Motor neuron (in vitro differentiated cells): ENCODE measurements around the gene CENPF. TPM values are rescaled to one million over a fixed set of nuclear protein-coding genes. Genes with fewer than 3 reads are reported as not detected.

Experiments used
- ATAC-seq, 8 experiments: fragments of 200-7000 bp; cut with Tn5 transposase; replicated peaks in 6 of 8; 2 replicates each; pipeline ENCODE4 v1.8.0; 2021; ENCODE audit warnings: mild to moderate bottlenecking in 8 of 8, moderate library complexity in 8 of 8
- H3K27ac ChIP-seq, 2 donors: fragments of 250-450 bp; sonication (Bioruptor Pico); 2 replicates each; pipeline ENCODE4 v1.9.0; 2021; ENCODE audit warnings: antibody characterized with exemption in 2 of 2, mild to moderate bottlenecking in 2 of 2, moderate library complexity in 1 of 2
- H3K4me1 ChIP-seq, 2 donors: fragments of 250-450 bp; sonication (Bioruptor Pico); replicated peaks in 1 of 2; 2 replicates each; pipeline ENCODE4 v1.6.1; 2021; ENCODE audit warnings: antibody characterized with exemption in 2 of 2, mild to moderate bottlenecking in 2 of 2, moderate library complexity in 1 of 2
- H3K4me3 ChIP-seq, 5 donors: fragments of 250-450 bp; sonication (Bioruptor Pico); 2 replicates each; pipeline ENCODE4 v1.9.0; 2021; ENCODE audit warnings: antibody characterized with exemption in 5 of 5, mild to moderate bottlenecking in 5 of 5, moderate library complexity in 4 of 5
- WGBS, 10 experiments: fragments of 450-650 bp; shearing (Covaris generic); methylation state at CpG; one replicate each; pipeline ENCODE4 v1.0.0; 2022; 5-methylcytosine and 5-hydroxymethylcytosine counted together
- in situ Hi-C, 9 experiments: fragments of 400-800 bp; cut with MboI; loops; one replicate each; pipeline ENCODE4 v1.15.0; 2021; ENCODE audit warnings: low sequenced_read_pairs in 9 of 9, low pct_unique_long_range_greater_than_20kb in 2 of 9; ENCODE audit not compliant: unreplicated experiment in 9 of 9
- total RNA-seq, 8 experiments: library from RNA; unstranded; fragments of 300-600 nt; gene quantifications; 2 replicates each; pipeline versions ENCODE4 v1.2.3 to v1.2.4, GENCODE V29; 2022

Gene CENPF
- total RNA-seq, 8 experiments from 2014 or later: 0.41 to 236 (median 12.1) TPM

GRCh38 chr1:214637722-214638458, 34.9 kb downstream of the CENPF start:
- in situ Hi-C loops: loop anchor here in 2 of 9 experiments (25.0 kb wide), 3 partner anchors 301 to 874 kb away; no protein-coding TSS in a partner anchor
- peak in 3 of 8 experiments; percentile 55 to 65 (median 63) for ATAC-seq
- WGBS, 10 experiments: 0 to 91% (median 83%) methylated on average over 1 to 6 of the region's 6 CpGs
- H3K4me1 ChIP-seq: peaks cover 0 to 13% of the 10 kb centered on the region in 2 donors
- no peak overlapping the region for H3K27ac ChIP-seq
- no peak overlapping the region for H3K4me3 ChIP-seq

GRCh38 chr1:214638459-214638807, 35.4 kb downstream of the CENPF start:
- in situ Hi-C loops: loop anchor here in 2 of 9 experiments (25.0 kb wide), 3 partner anchors 301 to 874 kb away; no protein-coding TSS in a partner anchor
- H3K27ac ChIP-seq: no peak overlapping the region
- 93 to 100% (median 97%) methylated on average over 1 to 6 of the region's 6 CpGs for WGBS, 10 experiments
- H3K4me1 ChIP-seq: peaks cover 0 to 13% of the 10 kb centered on the region in 2 donors
- no peak overlapping the region for H3K4me3 ChIP-seq
- no peak for ATAC-seq

GRCh38 chr1:214638997-214639396, 36.0 kb downstream of the CENPF start:
- no peak overlapping the region for H3K27ac ChIP-seq
- peaks cover 0 to 13% of the 10 kb centered on the region in 2 donors for H3K4me1 ChIP-seq
- ATAC-seq: no peak
- no peak overlapping the region for H3K4me3 ChIP-seq
- 45 to 100% (median 99%) methylated on average over 1 to 3 of the region's 3 CpGs; no CpG with 5 or more reads in 2 of the 10 experiments for WGBS, 10 experiments
- in situ Hi-C loops: loop anchor here in 2 of 9 experiments (25.0 kb wide), 3 partner anchors 302 to 873 kb away; no protein-coding TSS in a partner anchor

GRCh38 chr1:214640431-214641213, 37.6 kb downstream of the CENPF start:
- ATAC-seq: no peak
- 91 to 100% (median 98%) methylated on average over 2 to 6 of the region's 6 CpGs for WGBS, 10 experiments
- in situ Hi-C loops: loop anchor here in 2 of 9 experiments (25.0 kb wide), 3 partner anchors 303 to 872 kb away; no protein-coding TSS in a partner anchor
- peaks cover 0 to 6% of the 10 kb centered on the region in 2 donors for H3K4me1 ChIP-seq
- no peak overlapping the region for H3K4me3 ChIP-seq
- H3K27ac ChIP-seq: no peak overlapping the region

DNA sequence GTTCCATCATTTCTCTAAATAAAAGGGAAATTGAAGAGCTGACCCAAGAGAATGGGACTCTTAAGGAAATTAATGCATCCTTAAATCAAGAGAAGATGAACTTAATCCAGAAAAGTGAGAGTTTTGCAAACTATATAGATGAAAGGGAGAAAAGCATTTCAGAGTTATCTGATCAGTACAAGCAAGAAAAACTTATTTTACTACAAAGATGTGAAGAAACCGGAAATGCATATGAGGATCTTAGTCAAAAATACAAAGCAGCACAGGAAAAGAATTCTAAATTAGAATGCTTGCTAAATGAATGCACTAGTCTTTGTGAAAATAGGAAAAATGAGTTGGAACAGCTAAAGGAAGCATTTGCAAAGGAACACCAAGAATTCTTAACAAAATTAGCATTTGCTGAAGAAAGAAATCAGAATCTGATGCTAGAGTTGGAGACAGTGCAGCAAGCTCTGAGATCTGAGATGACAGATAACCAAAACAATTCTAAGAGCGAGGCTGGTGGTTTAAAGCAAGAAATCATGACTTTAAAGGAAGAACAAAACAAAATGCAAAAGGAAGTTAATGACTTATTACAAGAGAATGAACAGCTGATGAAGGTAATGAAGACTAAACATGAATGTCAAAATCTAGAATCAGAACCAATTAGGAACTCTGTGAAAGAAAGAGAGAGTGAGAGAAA, 38.4 kb downstream of the CENPF start:
- peaks cover 0 to 6% of the 10 kb centered on the region in 2 donors for H3K4me1 ChIP-seq
- no peak overlapping the region for H3K27ac ChIP-seq
- WGBS, 10 experiments: 76 to 100% (median 94%) methylated on average over 1 to 2 of the region's 2 CpGs
- H3K4me3 ChIP-seq: no peak overlapping the region
- in situ Hi-C loops: loop anchor here in 2 of 9 experiments (25.0 kb wide), 3 partner anchors 304 to 871 kb away; no protein-coding TSS in a partner anchor
- ATAC-seq: no peak

- H3K4me3 ChIP-seq: no peak overlapping the region
- no peak overlapping the region for H3K27ac ChIP-seq
- H3K4me1 ChIP-seq: no peaks in the 10 kb centered on the region
- WGBS, 10 experiments: 88 to 100% (median 97%) methylated on average over 2 to 8 of the region's 8 CpGs
- ATAC-seq: no peak
- in situ Hi-C loops: loop anchor here in 2 of 9 experiments (25.0 kb wide), 3 partner anchors 306 to 869 kb away; no protein-coding TSS in a partner anchor
Observed at GRCh38 chr1:214643030-214643429, 40.0 kb downstream of the CENPF start.

GRCh38 chr1:214645712-214646111, 42.7 kb downstream of the CENPF start:
- Histone ChIP-seq H3K4me1 (no peaks in the 10 kb centered on the region), H3K4me3 (no peak overlapping the region), H3K27ac (no peak overlapping the region)
- no peak for ATAC-seq
- WGBS, 10 experiments: 93 to 100% (median 98%) methylated on average over 1 to 10 of the region's 10 CpGs
- in situ Hi-C loops: loop anchor here in 2 of 9 experiments (25.0 kb wide), 3 partner anchors 308 to 867 kb away; no protein-coding TSS in a partner anchor

DNA sequence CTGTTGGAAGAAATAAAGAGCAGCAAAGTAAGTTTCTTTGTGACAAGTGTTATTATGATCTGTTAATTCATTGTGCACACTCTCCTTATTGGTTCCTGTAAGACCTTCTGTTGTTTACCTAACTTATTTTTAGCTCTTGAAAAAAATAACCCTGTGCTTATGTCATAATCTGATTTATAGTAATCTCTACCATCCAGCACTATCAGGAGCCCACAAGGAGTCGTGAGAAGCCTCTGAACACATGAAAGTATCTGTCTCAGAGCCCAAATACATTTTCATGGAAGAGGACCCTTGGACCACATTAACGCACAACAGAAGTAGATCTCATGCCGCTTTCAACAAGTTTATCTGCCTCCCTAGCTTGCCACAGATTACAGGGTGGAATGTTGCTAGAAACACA, 45.8 kb downstream of the CENPF start:
- peak in 2 of 8 experiments; percentile 78 to 80 for ATAC-seq
- in situ Hi-C loops: loop anchor here in 2 of 9 experiments (25.0 kb wide), 3 partner anchors 312 to 864 kb away; no protein-coding TSS in a partner anchor
- 80 to 100% (median 93%) methylated on average over 1 to 3 of the region's 3 CpGs; no CpG with 5 or more reads in 1 of the 10 experiments for WGBS, 10 experiments
- H3K4me1 ChIP-seq: no peaks in the 10 kb centered on the region
- H3K4me3 ChIP-seq: no peak overlapping the region
- H3K27ac ChIP-seq: no peak overlapping the region

DNA sequence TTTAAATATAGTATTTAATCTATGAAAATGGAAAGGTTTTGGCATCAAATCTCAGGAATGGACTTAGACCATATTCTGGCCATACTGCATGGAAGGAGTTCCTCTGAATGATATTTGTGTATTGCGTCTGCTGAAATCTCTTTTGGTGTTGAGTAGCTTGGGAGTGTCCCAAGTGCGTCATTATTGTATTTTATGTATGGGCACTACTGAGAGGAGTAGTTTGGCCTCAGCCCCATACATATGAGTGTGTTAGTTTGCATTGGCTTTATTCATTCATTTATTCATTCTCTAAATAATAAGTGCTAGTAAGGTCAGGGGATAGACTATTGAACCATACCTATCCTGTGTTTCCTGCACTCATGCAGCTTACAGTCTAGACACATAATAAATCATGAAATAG, 46.6 kb downstream of the CENPF start:
- H3K4me3 ChIP-seq: no peak overlapping the region
- no peaks in the 10 kb centered on the region for H3K4me1 ChIP-seq
- in situ Hi-C loops: loop anchor here in 8 of 9 experiments (10.0 to 25.0 kb wide), 7 partner anchors 163 to 888 kb away; no protein-coding TSS in a partner anchor
- H3K27ac ChIP-seq: no peak overlapping the region
- peak in 3 of 8 experiments; percentile 78 to 98 (median 97) for ATAC-seq
- 8 to 100% (median 81%) methylated on average over 1 to 2 of the region's 2 CpGs; no CpG with 5 or more reads in 4 of the 10 experiments for WGBS, 10 experiments

GRCh38 chr1:214650664-214651063, 47.7 kb downstream of the CENPF start:
- in situ Hi-C loops: loop anchor here in 7 of 9 experiments (10.0 to 25.0 kb wide), 5 partner anchors 162 to 887 kb away; no protein-coding TSS in a partner anchor
- H3K4me1 ChIP-seq: no peaks in the 10 kb centered on the region
- 80 to 100% (median 97%) methylated on average over 1 to 4 of the region's 4 CpGs; no CpG with 5 or more reads in 3 of the 10 experiments for WGBS, 10 experiments
- no peak for ATAC-seq
- no peak overlapping the region for H3K27ac ChIP-seq
- no peak overlapping the region for H3K4me3 ChIP-seq

DNA sequence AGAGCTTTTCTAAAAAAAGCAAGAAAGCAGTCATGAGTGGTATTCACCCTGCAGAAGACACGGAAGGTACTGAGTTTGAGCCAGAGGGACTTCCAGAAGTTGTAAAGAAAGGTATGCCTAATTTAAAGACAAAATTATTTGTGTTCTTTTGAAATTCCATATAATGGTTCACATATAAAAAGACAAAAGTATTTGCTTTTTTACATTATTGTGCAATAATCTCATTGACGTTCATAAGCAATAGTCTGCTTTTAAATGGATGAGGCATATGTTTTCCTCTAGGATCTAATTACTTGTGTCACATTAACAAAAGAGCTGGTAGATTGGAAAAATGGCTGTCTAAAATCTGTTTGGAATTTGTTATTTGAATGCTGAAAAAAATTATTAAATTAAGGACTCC, 54.3 kb downstream of the CENPF start:
- H3K4me1 ChIP-seq: peaks cover 15 to 20% of the 10 kb centered on the region in 2 donors
- ATAC-seq: no peak
- H3K27ac ChIP-seq: no peak overlapping the region
- 75 to 100% (median 89%) methylated on average over 1 to 2 of the region's 2 CpGs; no CpG with 5 or more reads in 1 of the 10 experiments for WGBS, 10 experiments
- in situ Hi-C loops: loop anchor here in 7 of 9 experiments (10.0 to 25.0 kb wide), 5 partner anchors 155 to 880 kb away; no protein-coding TSS in a partner anchor
- H3K4me3 ChIP-seq: no peak overlapping the region

GRCh38 chr1:214658175-214658574, 55.2 kb downstream of the CENPF start:
- WGBS, 10 experiments: 78 to 100% (median 94%) methylated on average over 1 of the region's 1 CpG; no CpG with 5 or more reads in 2 of the 10 experiments
- no peak overlapping the region for H3K27ac ChIP-seq
- ATAC-seq: no peak

More at GRCh38 chr1:214658175-214658574, 55.2 kb downstream of the CENPF start:
- in situ Hi-C loops: loop anchor here in 7 of 9 experiments (10.0 to 25.0 kb wide), 5 partner anchors 154 to 879 kb away; no protein-coding TSS in a partner anchor
- no peak overlapping the region for H3K4me3 ChIP-seq
- H3K4me1 ChIP-seq: peaks cover 22 to 26% of the 10 kb centered on the region in 2 donors
